GM18520 (cell line): ENCODE measurements around the gene LDB2.

Experiments
- ATAC-seq: cut with Tn5 transposase; IDR thresholded peaks from one replicate; pipeline ENCODE4 v1.9.1; 2021; ENCODE audit not compliant: unreplicated experiment

The LDB2 gene

GRCh38 chr4:16692961-16693506, 205.4 kb downstream of the LDB2 start:
- no peak for ATAC-seq

GRCh38 chr4:16692524-16692923, 205.9 kb downstream of the LDB2 start:
- ATAC-seq: no peak

DNA sequence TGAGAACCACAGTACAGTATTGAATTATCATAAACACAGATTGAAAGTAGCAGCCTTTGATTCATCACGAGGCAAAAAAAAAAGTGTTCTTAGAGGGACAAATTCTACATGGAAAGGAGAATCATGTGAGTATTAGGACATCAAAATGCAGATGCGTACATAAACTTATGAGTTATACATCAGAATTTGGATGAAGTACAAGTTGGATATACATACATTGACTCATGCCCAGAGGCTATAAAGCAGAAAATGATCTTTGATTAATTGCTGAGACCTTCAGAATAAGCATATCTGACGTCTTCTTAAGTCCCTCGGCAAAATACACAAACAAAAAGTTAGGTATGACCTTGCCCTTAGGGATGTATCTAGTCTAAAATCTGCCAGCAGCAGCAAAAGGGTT, 206.4 kb downstream of the LDB2 start:
- no peak for ATAC-seq

GRCh38 chr4:16691450-16691849, 207.0 kb downstream of the LDB2 start:
- ATAC-seq: no peak

GRCh38 chr4:16687845-16688244, 210.6 kb downstream of the LDB2 start:
- no peak for ATAC-seq

DNA sequence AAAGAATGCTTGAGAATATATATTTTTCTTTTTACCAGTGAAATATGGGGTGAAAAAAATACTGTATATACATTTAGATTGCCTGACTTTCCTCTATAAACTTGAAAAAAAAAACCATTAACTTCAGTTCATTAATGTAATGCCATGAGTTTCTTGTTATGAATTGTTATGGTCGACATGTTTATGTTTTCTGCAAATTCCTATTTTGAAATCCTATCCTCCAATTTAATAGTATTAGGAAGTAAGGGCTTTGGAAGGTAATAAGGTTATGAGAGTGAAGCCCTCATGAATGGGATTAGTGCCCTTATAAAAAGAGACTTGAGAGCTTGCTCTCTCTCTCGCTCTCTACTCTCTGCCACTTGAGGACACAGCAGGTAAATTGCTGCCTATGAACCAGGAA, 211.4 kb downstream of the LDB2 start:
- ATAC-seq: no peak

GRCh38 chr4:16686195-16686594, 212.2 kb downstream of the LDB2 start:
- ATAC-seq: no peak

DNA sequence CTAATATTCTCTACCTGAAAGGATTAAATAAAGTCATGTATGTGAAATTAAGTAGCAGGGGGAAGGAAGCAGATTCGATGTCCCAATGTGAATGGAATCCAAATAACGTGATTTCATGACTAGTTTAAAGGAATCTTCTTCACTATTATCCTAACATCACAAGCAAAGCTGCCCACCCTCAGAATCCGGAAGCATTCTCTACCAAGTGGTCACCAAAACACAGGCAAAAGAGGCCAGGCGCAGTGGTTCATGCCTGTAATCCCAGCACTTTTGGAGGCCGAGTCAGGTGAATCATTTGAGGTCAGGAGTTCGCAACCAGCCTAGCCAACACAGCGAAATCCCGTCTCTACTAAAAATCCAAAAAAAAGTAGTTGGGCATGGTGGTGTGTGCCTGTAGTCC, 212.9 kb downstream of the LDB2 start:
- ATAC-seq: no peak

DNA sequence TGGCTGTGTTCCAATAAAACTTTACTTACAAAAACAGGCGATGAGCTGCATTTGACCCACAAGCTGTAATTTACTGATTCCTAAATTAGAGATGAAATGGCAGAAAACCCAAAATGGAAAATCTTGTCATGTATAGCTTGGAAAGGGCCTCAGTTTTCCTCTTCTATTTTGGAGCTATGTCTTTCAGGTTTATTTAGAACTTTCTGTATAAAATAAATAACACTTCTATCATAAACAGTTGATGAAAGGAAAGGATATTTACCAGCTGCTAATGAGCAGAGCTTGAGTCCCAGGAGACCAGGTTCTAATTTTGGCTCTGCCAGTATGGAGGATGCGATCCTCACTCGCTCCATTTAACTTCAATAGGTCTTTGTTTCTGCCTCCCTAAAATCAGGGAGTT, 213.5 kb downstream of the LDB2 start:
- no peak for ATAC-seq

DNA sequence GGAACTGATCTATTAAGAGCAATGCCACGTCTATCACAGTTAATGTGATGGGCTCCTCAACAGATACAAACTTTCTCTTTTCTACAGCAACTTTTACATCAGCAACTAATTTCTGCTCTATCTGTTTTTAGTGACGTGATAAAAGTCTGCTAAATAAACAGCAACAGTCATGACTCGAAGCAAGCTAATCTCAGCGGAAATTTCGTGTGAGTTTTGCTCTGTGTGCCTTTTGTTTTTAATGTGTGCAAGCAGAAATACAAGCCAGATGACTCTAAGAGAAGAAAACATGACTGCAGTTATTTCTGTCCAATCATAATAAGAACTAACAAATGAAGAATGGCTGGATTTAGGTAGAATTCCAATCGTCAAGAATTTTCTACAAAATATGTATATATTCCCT, 214.3 kb downstream of the LDB2 start:
- ATAC-seq: no peak

GRCh38 chr4:16682975-16683374, 215.5 kb downstream of the LDB2 start:
- ATAC-seq: no peak

- ATAC-seq: no peak
Observed at GRCh38 chr4:16677001-16677944, 221.2 kb downstream of the LDB2 start.

DNA sequence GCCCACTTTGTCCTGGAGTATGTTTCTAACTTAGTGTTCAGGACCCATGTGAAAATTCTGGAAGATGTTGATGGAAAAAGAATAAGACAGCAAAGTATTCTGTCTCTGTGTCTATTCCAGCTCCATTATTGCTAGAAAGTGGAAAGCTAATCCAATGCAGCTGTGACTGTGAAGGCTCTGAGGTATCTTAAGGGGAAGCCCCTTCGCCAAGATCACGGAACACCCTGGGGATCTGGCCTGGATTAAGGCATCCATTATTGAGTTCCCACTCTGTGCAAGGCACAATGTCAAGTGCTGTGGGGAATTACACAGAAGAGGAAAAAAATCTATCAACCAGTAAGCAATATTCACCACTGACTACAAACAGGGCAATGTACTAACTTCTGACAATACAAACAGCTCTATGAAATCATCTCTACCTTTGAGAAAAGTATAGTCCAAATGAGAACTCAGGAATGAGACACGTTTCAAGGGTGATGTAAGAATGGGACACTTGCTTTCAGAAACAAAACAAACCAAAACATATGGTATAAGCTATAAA, 222.1 kb downstream of the LDB2 start:
- no peak for ATAC-seq

- no peak for ATAC-seq
Observed at GRCh38 chr4:16674082-16674481, 224.4 kb downstream of the LDB2 start.

GRCh38 chr4:16672421-16672820, 226.0 kb downstream of the LDB2 start:
- no peak for ATAC-seq

DNA sequence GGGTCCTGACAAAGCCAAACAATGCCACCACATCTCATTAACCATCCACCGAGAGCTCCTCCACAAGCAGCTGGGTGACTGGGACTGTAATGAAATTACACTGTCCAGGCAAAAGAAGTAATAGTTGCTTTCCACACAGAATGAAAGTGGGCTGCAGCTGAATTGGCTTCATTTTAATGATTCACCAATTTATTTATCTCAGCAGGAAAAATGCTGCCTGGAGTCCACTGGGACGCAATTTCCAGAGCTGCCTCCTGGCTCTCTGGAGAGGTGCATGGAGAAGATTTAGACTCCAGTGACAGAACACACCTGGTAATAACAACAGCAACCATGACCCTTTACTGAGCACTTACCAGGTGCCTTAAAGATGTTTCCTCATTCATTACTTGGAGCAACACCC, 226.7 kb downstream of the LDB2 start:
- ATAC-seq: no peak

DNA sequence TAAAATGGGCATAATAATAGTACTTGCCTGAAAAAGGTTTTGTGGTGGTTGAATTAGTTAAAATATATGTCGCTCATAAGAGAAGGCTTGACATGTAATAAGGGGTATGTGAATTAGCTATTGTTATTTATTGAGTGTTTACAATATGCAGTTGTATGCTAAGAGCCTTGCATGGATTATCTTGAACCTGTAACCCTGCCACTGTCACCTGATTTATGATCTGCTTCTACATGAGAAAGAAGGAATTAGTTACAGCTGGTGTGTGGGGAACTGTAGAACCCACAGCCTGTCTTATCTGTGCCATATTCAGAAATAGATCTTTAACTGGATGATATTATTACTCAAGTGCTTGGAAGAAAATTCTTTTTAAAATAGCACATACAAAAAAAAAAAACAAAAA, 227.7 kb downstream of the LDB2 start:
- no peak for ATAC-seq

DNA sequence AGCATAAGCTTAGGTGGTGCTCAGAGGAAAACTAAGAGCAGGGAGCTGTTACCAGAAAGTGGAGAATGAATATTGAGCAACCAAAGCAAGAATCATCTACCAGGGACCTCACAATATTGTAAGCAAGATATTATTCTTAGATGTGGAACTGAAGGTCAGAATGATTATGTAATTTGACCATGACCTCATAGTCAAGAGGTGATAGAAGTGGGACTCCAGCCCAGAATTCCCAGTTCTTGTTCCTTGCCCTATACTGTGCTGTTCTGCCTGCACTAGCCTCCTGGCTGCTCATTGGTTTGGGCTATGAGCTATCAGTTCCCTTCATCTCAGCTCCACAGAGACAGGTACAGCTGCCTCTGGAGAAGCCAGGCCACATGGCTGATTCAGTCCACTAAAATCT, 229.4 kb downstream of the LDB2 start:
- ATAC-seq: no peak

GRCh38 chr4:16668488-16668887, 230.0 kb downstream of the LDB2 start:
- no peak for ATAC-seq

- ATAC-seq: no peak
Observed at GRCh38 chr4:16667464-16667863, 231.0 kb downstream of the LDB2 start.

DNA sequence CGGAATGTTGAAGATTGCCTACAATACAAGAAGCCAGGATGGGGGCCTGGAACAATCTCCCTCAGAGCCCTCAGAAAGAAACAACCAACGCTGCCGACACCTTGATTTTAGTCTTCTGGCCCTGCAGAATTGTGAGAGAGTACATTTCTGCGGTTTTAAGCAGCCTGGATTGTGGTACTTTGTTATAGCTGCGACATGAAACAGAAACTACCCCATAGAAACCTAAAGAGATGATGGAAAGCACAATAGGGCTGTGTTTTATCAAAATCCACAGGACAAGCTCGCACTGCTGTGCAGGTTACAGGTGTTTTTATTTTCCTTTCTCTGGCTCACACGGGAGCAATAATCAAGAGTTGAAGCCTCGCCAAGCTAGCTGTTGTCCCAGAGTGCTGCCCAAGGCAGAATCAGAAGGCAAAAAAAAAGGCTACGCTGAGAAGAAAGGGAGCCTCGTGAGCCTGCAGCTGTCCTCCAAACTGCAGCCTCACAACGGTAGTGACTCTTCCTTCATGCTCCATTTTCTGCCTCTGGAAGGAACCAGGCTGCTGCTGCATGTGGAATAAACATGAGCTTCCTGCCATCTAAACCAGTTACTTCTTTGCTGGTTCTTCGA, 232.4 kb downstream of the LDB2 start:
- ATAC-seq: no peak

GRCh38 chr4:16663732-16664131, 234.7 kb downstream of the LDB2 start:
- no peak for ATAC-seq
